Measurements from ENCODE around the gene PPP1R9B. TPM values are rescaled to one million over a fixed set of nuclear protein-coding genes. Genes with fewer than 3 reads are reported as not detected.

Gene PPP1R9B
- total RNA-seq, 4 donors from 2014 or later = 28.6 to 37.2 (median 31.9) TPM

DNA sequence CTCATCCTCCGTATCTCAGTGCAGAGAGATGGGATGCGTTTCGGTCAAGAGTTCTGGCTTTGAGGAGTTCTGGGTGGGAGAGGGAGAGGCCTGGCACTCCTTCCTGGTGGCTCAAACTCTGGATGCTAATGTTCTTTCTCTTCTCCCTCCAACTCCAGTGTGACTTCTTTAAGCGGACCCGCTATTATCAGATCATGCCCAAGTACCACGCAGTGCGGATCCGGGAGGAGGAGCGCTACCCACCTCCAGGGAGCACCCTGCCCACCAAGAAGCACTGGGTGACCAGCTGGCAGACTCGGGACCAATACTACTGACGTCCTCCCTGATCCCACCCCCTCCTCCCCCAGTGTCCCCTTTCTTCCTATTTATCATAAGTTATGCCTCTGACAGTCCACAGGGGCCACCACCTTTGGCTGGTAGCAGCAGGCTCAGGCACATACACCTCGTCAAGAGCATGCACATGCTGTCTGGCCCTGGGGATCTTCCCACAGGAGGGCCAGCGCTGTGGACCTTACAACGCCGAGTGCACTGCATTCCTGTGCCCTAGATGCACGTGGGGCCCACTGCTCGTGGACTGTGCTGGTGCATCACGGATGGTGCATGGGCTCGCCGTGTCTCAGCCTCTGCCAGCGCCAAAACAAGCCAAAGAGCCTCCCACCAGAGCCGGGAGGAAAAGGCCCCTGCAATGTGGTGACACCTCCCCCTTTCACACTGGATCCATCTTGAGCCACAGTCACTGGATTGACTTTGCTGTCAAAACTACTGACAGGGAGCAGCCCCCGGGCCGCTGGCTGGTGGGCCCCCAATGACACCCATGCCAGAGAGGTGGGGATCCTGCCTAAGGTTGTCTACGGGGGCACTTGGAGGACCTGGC is 61.3 kb downstream of the PPP1R9B start:
- Histone ChIP-seq H3K27ac (no peak overlapping the region), H3K36me3 (peaks cover 11 to 27% of the 10 kb centered on the region in 2 donors), H3K9me3 (no peaks in the 10 kb centered on the region), H3K4me3 (replicated peaks in 1 of 3) (no peak overlapping the region), H3K4me1 (peaks cover 4 to 10% of the 10 kb centered on the region in 2 donors), H3K27me3 (no peaks in the 10 kb centered on the region)
- intact Hi-C loops (cut with DNase I) = loop anchor here (2.0 kb wide), 1 partner anchor 62 kb away; no protein-coding TSS in a partner anchor
- no peak for DNase-seq
- 82 to 87% methylated on average over 14 to 16 of the region's 25 CpGs for WGBS, 2 donors
- TF ChIP-seq POLR2A (IDR thresholded peaks at IDR 0.05) = no peak
- TF ChIP-seq, protein P1, sequence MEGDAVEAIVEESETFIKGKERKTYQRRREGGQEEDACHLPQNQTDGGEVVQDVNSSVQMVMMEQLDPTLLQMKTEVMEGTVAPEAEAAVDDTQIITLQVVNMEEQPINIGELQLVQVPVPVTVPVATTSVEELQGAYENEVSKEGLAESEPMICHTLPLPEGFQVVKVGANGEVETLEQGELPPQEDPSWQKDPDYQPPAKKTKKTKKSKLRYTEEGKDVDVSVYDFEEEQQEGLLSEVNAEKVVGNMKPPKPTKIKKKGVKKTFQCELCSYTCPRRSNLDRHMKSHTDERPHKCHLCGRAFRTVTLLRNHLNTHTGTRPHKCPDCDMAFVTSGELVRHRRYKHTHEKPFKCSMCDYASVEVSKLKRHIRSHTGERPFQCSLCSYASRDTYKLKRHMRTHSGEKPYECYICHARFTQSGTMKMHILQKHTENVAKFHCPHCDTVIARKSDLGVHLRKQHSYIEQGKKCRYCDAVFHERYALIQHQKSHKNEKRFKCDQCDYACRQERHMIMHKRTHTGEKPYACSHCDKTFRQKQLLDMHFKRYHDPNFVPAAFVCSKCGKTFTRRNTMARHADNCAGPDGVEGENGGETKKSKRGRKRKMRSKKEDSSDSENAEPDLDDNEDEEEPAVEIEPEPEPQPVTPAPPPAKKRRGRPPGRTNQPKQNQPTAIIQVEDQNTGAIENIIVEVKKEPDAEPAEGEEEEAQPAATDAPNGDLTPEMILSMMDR (IDR thresholded peaks at IDR 0.05) = no peak

GRCh38 chr17:50087912-50088405 is 62.5 kb downstream of the PPP1R9B start:
- H3K4me3 ChIP-seq (replicated peaks in 1 of 3) = no peak overlapping the region
- TF ChIP-seq, protein P1 (IDR thresholded peaks at IDR 0.05) = no peak
- TF ChIP-seq POLR2A (IDR thresholded peaks at IDR 0.05) = no peak
- no peak for DNase-seq
- intact Hi-C loops (cut with DNase I) = loop anchor here (2.0 kb wide), 1 partner anchor 61 kb away; no protein-coding TSS in a partner anchor
- peaks cover 11 to 27% of the 10 kb centered on the region in 2 donors for H3K36me3 ChIP-seq
- H3K9me3 ChIP-seq = no peaks in the 10 kb centered on the region
- no peaks in the 10 kb centered on the region for H3K4me1 ChIP-seq
- no peak overlapping the region for H3K27ac ChIP-seq
- H3K27me3 ChIP-seq = no peaks in the 10 kb centered on the region
- 72 to 89% methylated on average over 6 to 19 of the region's 19 CpGs for WGBS, 2 donors

- Histone ChIP-seq H3K9me3 (no peaks in the 10 kb centered on the region), H3K4me1 (no peaks in the 10 kb centered on the region), H3K27me3 (no peaks in the 10 kb centered on the region), H3K27ac (no peak overlapping the region), H3K36me3 (peaks cover 14 to 28% of the 10 kb centered on the region in 2 donors), H3K4me3 (replicated peaks in 1 of 3) (no peak overlapping the region)
- DNase-seq = peak; percentile 62 to 74
- intact Hi-C loops (cut with DNase I) = no loop called here
- 61 to 66% methylated on average over 6 to 10 of the region's 10 CpGs for WGBS, 2 donors
- TF ChIP-seq, protein P1 (IDR thresholded peaks at IDR 0.05) = peak; percentile 86 to 94 (median 92)
- TF ChIP-seq POLR2A (IDR thresholded peaks at IDR 0.05) = no peak
Observed at GRCh38 chr17:50087246-50087911, 63.1 kb downstream of the PPP1R9B start.

Other genes with a start within 250 kb of the PPP1R9B start
- 1 to 10 TPM in 1 of 4 donors, under 1 TPM in 1, not detected in 2; 0.56 to 1.2 TPM for gene DLX4, start 181.5 kb downstream of the PPP1R9B start, total RNA-seq
- 1 to 10 TPM; 1.8 to 2.4 (median 2.1) TPM for gene DLX3, start 155.5 kb downstream of the PPP1R9B start, total RNA-seq
- gene ITGA3, start 94.6 kb downstream of the PPP1R9B start, total RNA-seq = 100 to 1,000 TPM; 145 to 246 (median 172) TPM
- gene PDK2, start 55.3 kb downstream of the PPP1R9B start, total RNA-seq = 10 to 100 TPM; 42.5 to 79.3 (median 64.5) TPM
- under 1 TPM; 0.24 to 0.81 (median 0.58) TPM for gene SAMD14, start 20.5 kb downstream of the PPP1R9B start, total RNA-seq
- 1 to 10 TPM in 1 of 4 donors, not detected in 3; 2.0 TPM for gene SGCA, start 15.3 kb upstream of the PPP1R9B start, total RNA-seq
- gene COL1A1, start 51.0 kb upstream of the PPP1R9B start, total RNA-seq = 10 to 100 TPM; 12.2 to 57.3 (median 18.5) TPM
- not detected for gene TMEM92, start 123.8 kb upstream of the PPP1R9B start, total RNA-seq
- 10 to 100 TPM; 22.4 to 33.4 (median 28.8) TPM for gene XYLT2, start 195.4 kb upstream of the PPP1R9B start, total RNA-seq
- gene MRPL27, start 222.5 kb upstream of the PPP1R9B start, total RNA-seq = 100 to 1,000 TPM in 1 of 4 donors, 10 to 100 TPM in 3; 44.6 to 115 (median 80.8) TPM
- under 1 TPM in 2 of 4 donors, not detected in 2; 0.27 to 0.93 TPM for gene EME1, start 222.6 kb upstream of the PPP1R9B start, total RNA-seq
- gene LRRC59, start 246.8 kb upstream of the PPP1R9B start, total RNA-seq = 10 to 100 TPM; 57.4 to 91.0 (median 77.5) TPM